ENCODE measurements around the gene NR1D2.

The NR1D2 gene

GRCh38 chr3:23981955-23982354 lies 36.9 kb downstream of the NR1D2 start:
- no peak for TF ChIP-seq EZH2 (IDR thresholded peaks at IDR 0.05)
- no peak for TF ChIP-seq FOXP2 (optimal IDR thresholded peaks at IDR 0.05; ENCODE audit: control extremely low read depth, extremely low read length, insufficient read depth)
- no peak for TF ChIP-seq POLR2AphosphoS5 (IDR thresholded peaks at IDR 0.05; ENCODE audit: borderline replicate concordance, low read depth, low read length)
- Histone ChIP-seq H3K9ac (ENCODE audit: insufficient read length) (no peak overlapping the region), H3K9me3 (ENCODE audit: low read depth, low read length) (no peaks in the 10 kb centered on the region), H3K4me3 (no peak overlapping the region), H3K36me3 (ENCODE audit: insufficient read depth, low read length) (no peaks in the 10 kb centered on the region), H3K27ac (no peak overlapping the region)
- no peak for DNase-seq (ENCODE audit: low read depth, low spot score)

GRCh38 chr3:23984934-23985333 lies 39.8 kb downstream of the NR1D2 start:
- no peak for TF ChIP-seq FOXP2 (optimal IDR thresholded peaks at IDR 0.05; ENCODE audit: control extremely low read depth, extremely low read length, insufficient read depth)
- no peak for TF ChIP-seq POLR2AphosphoS5 (IDR thresholded peaks at IDR 0.05; ENCODE audit: borderline replicate concordance, low read depth, low read length)
- TF ChIP-seq EZH2 (IDR thresholded peaks at IDR 0.05): no peak
- Histone ChIP-seq H3K4me3 (no peak overlapping the region), H3K27ac (no peak overlapping the region), H3K9ac (ENCODE audit: insufficient read length) (no peak overlapping the region), H3K36me3 (ENCODE audit: insufficient read depth, low read length) (no peaks in the 10 kb centered on the region), H3K9me3 (ENCODE audit: low read depth, low read length) (no peaks in the 10 kb centered on the region)
- DNase-seq (ENCODE audit: low read depth, low spot score): no peak

- H3K4me3 ChIP-seq: no peak overlapping the region
- no peak overlapping the region for H3K9ac ChIP-seq (ENCODE audit: insufficient read length)
- no peak for DNase-seq (ENCODE audit: low read depth, low spot score)
- TF ChIP-seq POLR2AphosphoS5 (IDR thresholded peaks at IDR 0.05; ENCODE audit: borderline replicate concordance, low read depth, low read length) (no peak), FOXP2 (optimal IDR thresholded peaks at IDR 0.05; ENCODE audit: control extremely low read depth, extremely low read length, insufficient read depth) (no peak), EZH2 (IDR thresholded peaks at IDR 0.05) (no peak)
- H3K9me3 ChIP-seq (ENCODE audit: low read depth, low read length): no peaks in the 10 kb centered on the region
- H3K36me3 ChIP-seq (ENCODE audit: insufficient read depth, low read length): no peaks in the 10 kb centered on the region
- H3K27ac ChIP-seq: no peak overlapping the region
Measured at GRCh38 chr3:23985747-23986544, 40.9 kb downstream of the NR1D2 start.

GRCh38 chr3:23987356-23987755 lies 42.3 kb downstream of the NR1D2 start:
- H3K36me3 ChIP-seq (ENCODE audit: insufficient read depth, low read length): no peaks in the 10 kb centered on the region
- H3K9ac ChIP-seq (ENCODE audit: insufficient read length): no peak overlapping the region
- no peak overlapping the region for H3K27ac ChIP-seq
- H3K9me3 ChIP-seq (ENCODE audit: low read depth, low read length): no peaks in the 10 kb centered on the region
- no peak overlapping the region for H3K4me3 ChIP-seq
- TF ChIP-seq FOXP2 (optimal IDR thresholded peaks at IDR 0.05; ENCODE audit: control extremely low read depth, extremely low read length, insufficient read depth): no peak
- TF ChIP-seq EZH2 (IDR thresholded peaks at IDR 0.05): no peak
- TF ChIP-seq POLR2AphosphoS5 (IDR thresholded peaks at IDR 0.05; ENCODE audit: borderline replicate concordance, low read depth, low read length): no peak
- DNase-seq (ENCODE audit: low read depth, low spot score): no peak

GRCh38 chr3:23991306-23991682 lies 46.2 kb downstream of the NR1D2 start:
- Histone ChIP-seq H3K4me3 (peak overlapping the region; percentile 62), H3K27ac (peak overlapping the region; percentile 94), H3K36me3 (ENCODE audit: insufficient read depth, low read length) (no peaks in the 10 kb centered on the region), H3K9me3 (ENCODE audit: low read depth, low read length) (no peaks in the 10 kb centered on the region), H3K9ac (ENCODE audit: insufficient read length) (peak overlapping the region; percentile 32)
- no peak for DNase-seq (ENCODE audit: low read depth, low spot score)
- TF ChIP-seq POLR2AphosphoS5 (IDR thresholded peaks at IDR 0.05; ENCODE audit: borderline replicate concordance, low read depth, low read length): no peak
- TF ChIP-seq FOXP2 (optimal IDR thresholded peaks at IDR 0.05; ENCODE audit: control extremely low read depth, extremely low read length, insufficient read depth): no peak
- no peak for TF ChIP-seq EZH2 (IDR thresholded peaks at IDR 0.05)

- Histone ChIP-seq H3K4me3 (peak overlapping the region; percentile 62), H3K9ac (ENCODE audit: insufficient read length) (peak overlapping the region; percentile 32), H3K9me3 (ENCODE audit: low read depth, low read length) (no peaks in the 10 kb centered on the region), H3K36me3 (ENCODE audit: insufficient read depth, low read length) (no peaks in the 10 kb centered on the region), H3K27ac (peak overlapping the region; percentile 94)
- peak; percentile 63 for DNase-seq (ENCODE audit: low read depth, low spot score)
- TF ChIP-seq POLR2AphosphoS5 (IDR thresholded peaks at IDR 0.05; ENCODE audit: borderline replicate concordance, low read depth, low read length) (peak; percentile 23; the same call in 1 of the 2 replicates), FOXP2 (optimal IDR thresholded peaks at IDR 0.05; ENCODE audit: control extremely low read depth, extremely low read length, insufficient read depth) (no peak)
Measured at GRCh38 chr3:23991683-23992628, 46.9 kb downstream of the NR1D2 start.

- no peak for DNase-seq (ENCODE audit: low read depth, low spot score)
Measured at GRCh38 chr3:23993556-23994243, 48.6 kb downstream of the NR1D2 start.

GRCh38 chr3:23994244-23994569 lies 49.1 kb downstream of the NR1D2 start:
- Histone ChIP-seq H3K27ac (no peak overlapping the region), H3K9ac (ENCODE audit: insufficient read length) (no peak overlapping the region), H3K36me3 (ENCODE audit: insufficient read depth, low read length) (no peaks in the 10 kb centered on the region), H3K9me3 (ENCODE audit: low read depth, low read length) (no peaks in the 10 kb centered on the region), H3K4me3 (no peak overlapping the region)
- DNase-seq (ENCODE audit: low read depth, low spot score): no peak
- no peak for TF ChIP-seq POLR2AphosphoS5 (IDR thresholded peaks at IDR 0.05; ENCODE audit: borderline replicate concordance, low read depth, low read length)
- TF ChIP-seq EZH2 (IDR thresholded peaks at IDR 0.05): no peak
- no peak for TF ChIP-seq FOXP2 (optimal IDR thresholded peaks at IDR 0.05; ENCODE audit: control extremely low read depth, extremely low read length, insufficient read depth)

More at GRCh38 chr3:23993556-23994243, 48.6 kb downstream of the NR1D2 start:
- no peak overlapping the region for H3K27ac ChIP-seq
- H3K9me3 ChIP-seq (ENCODE audit: low read depth, low read length): no peaks in the 10 kb centered on the region
- no peak overlapping the region for H3K4me3 ChIP-seq
- H3K9ac ChIP-seq (ENCODE audit: insufficient read length): no peak overlapping the region
- H3K36me3 ChIP-seq (ENCODE audit: insufficient read depth, low read length): no peaks in the 10 kb centered on the region
- TF ChIP-seq FOXP2 (optimal IDR thresholded peaks at IDR 0.05; ENCODE audit: control extremely low read depth, extremely low read length, insufficient read depth): no peak
- TF ChIP-seq EZH2 (IDR thresholded peaks at IDR 0.05): no peak
- TF ChIP-seq POLR2AphosphoS5 (IDR thresholded peaks at IDR 0.05; ENCODE audit: borderline replicate concordance, low read depth, low read length): no peak

All from SK-N-MC (cell line).